IPS-18a (cell line): ENCODE results near the gene RPH3AL.
"Not testable (repeated sequence)": the region's sequence is repeated elsewhere in the genome, so short reads cannot be mapped to it uniquely, and the experiment has no call there.

ENCODE experiments used
- H3K27ac ChIP-seq: one replicate; pipeline ENCODE4 v1.5.1; 2013; ENCODE audit warnings: low read length
- H3K27me3 ChIP-seq: one replicate; pipeline ENCODE4 v1.6.1; 2013; ENCODE audit warnings: mild to moderate bottlenecking, low read length; ENCODE audit not compliant: control insufficient read depth, insufficient read depth
- H3K36me3 ChIP-seq: one replicate; pipeline ENCODE4 v1.6.1; 2013; ENCODE audit warnings: low read depth, low read length; ENCODE audit not compliant: control insufficient read depth
- H3K4me1 ChIP-seq: one replicate; pipeline ENCODE4 v1.6.1; 2013; ENCODE audit warnings: low read depth, low read length; ENCODE audit not compliant: control insufficient read depth
- H3K4me3 ChIP-seq: one replicate; pipeline ENCODE4 v1.5.1; 2013; ENCODE audit warnings: low read length
- H3K9ac ChIP-seq: one replicate; pipeline ENCODE4 v1.6.1; 2013; ENCODE audit warnings: mild to moderate bottlenecking, low read length, moderate library complexity
- H3K9me3 ChIP-seq: one replicate; pipeline ENCODE4 v1.6.1; 2013; ENCODE audit warnings: low read depth, low read length; ENCODE audit not compliant: control insufficient read depth

Gene RPH3AL

GRCh38 chr17:238071-238963 is 114.3 kb downstream of the RPH3AL start:
- no peak overlapping the region for H3K27ac ChIP-seq
- H3K9ac ChIP-seq: no peak overlapping the region
- peaks cover 9% of the 10 kb centered on the region for H3K4me1 ChIP-seq
- no peaks in the 10 kb centered on the region for H3K27me3 ChIP-seq
- no peak overlapping the region for H3K4me3 ChIP-seq
- H3K9me3 ChIP-seq: no peaks in the 10 kb centered on the region
- H3K36me3 ChIP-seq: no peaks in the 10 kb centered on the region

GRCh38 chr17:237406-237955 is 115.1 kb downstream of the RPH3AL start:
- Histone ChIP-seq H3K9ac (no peak overlapping the region), H3K4me1 (peaks cover 9% of the 10 kb centered on the region), H3K4me3 (no peak overlapping the region), H3K27ac (no peak overlapping the region), H3K36me3 (no peaks in the 10 kb centered on the region), H3K9me3 (no peaks in the 10 kb centered on the region), H3K27me3 (no peaks in the 10 kb centered on the region)

DNA sequence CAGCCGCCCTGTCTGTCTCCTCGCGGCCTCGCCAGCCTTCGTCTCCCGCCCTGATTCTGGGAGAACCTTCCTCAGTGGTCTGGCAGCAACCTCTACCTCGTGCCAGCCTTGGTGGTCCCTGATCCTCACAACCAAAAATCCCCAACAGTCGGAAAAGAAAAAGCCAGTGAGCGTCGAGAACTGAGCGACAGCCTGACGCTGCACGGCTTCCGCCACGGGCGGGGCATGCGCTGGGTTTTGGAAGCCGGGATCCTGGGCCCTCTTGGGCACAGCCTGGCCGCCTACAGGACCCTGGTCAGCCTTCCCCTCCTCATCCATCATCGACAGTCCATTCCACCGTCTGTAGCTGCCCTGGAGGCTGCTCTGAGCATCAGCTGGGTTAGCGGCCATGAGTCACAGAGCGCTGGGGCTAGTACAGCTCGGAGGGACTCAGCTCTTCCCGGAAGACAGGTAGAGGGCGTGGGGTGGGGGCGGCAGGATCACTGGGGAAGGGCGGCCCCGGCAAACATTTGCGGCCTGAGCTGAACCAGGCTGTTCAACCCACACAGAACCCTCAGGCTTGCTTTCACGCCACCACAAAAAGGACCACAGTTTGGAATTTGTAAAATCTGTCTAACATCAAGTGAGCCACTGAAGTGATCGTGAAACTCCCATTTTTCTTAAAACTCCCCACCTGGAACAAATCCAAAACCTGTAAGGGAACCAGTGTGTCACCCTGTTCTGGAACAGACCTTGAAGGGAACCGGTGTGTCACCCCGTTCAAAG is 115.8 kb downstream of the RPH3AL start:
- H3K27me3 ChIP-seq: no peaks in the 10 kb centered on the region
- no peaks in the 10 kb centered on the region for H3K36me3 ChIP-seq
- peaks cover 9% of the 10 kb centered on the region for H3K4me1 ChIP-seq
- H3K9me3 ChIP-seq: no peaks in the 10 kb centered on the region
- H3K9ac ChIP-seq: no peak overlapping the region
- H3K27ac ChIP-seq: no peak overlapping the region
- no peak overlapping the region for H3K4me3 ChIP-seq

GRCh38 chr17:235831-236640 is 116.6 kb downstream of the RPH3AL start:
- Histone ChIP-seq H3K9me3 (no peaks in the 10 kb centered on the region), H3K27me3 (no peaks in the 10 kb centered on the region), H3K9ac (no peak overlapping the region), H3K27ac (no peak overlapping the region), H3K4me1 (peaks cover 9% of the 10 kb centered on the region), H3K4me3 (no peak overlapping the region), H3K36me3 (no peaks in the 10 kb centered on the region)

DNA sequence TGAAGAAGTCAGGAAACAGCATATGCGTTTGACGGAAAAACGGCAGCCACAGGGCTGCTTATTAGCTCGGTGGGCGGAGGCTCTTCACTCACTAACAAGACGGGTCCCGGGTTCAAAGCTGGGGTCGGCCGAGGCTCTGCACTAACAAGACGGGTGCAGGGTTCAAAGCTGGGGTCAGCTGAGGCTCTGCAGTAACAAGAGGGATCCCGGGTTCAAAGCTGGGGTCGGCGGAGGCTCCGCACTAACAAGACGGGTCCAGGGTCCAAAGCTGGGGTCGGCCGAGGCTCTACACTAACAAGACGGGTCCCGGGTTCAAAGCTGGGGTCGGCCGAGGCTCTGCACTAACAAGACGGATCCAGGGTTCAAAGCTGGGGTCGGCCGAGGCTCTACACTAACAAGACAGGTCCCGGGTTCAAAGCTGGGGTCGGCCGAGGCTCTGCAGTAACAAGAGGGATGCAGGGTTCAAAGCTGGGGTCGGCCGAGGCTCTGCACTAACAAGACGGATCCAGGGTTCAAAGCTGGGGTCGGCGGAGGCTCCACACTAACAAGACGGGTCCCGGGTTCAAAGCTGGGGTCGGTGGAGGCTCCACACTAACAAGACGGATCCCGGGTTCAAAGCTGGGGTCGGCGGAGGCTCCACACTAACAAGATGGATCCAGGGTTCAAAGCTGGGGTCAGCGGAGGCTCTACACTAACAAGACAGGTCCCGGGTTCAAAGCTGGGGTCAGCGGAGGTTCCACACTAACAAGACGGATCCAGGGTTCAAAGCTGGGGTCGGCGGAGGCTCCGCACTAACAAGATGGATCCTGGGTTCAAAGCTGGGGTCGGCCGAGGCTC is 117.4 kb downstream of the RPH3AL start:
- H3K9me3 ChIP-seq, H3K9ac ChIP-seq, H3K27ac ChIP-seq, H3K4me3 ChIP-seq, H3K36me3 ChIP-seq, H3K27me3 ChIP-seq, H3K4me1 ChIP-seq: not testable (repeated sequence)

- H3K9ac ChIP-seq, H3K4me3 ChIP-seq, H3K9me3 ChIP-seq, H3K36me3 ChIP-seq, H3K27ac ChIP-seq, H3K4me1 ChIP-seq, H3K27me3 ChIP-seq: not testable (repeated sequence)
Measured at GRCh38 chr17:234163-234993, 118.2 kb downstream of the RPH3AL start.

DNA sequence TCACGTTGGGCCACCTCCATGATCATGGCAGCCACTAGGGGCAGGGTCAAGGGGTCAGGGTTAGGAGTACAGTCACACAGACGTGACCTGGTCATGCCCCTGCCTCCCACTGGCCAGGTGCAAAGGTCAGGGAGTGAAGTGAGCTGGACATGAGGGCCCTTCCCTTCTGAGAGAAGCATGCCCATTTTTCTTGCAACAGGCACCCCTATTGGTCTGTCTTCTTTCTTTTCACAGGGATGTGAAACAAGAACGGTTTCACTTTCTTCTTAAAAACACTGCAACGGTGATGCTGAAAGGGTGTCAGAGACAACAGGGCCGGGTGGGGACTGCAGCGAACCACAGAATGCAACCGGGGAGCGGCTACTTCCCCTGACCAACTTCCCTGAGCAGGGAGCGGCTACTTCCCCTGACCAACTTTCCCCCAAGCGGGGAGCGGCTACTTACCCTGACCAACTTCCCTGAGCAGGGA is 119.1 kb downstream of the RPH3AL start:
- peaks cover 9% of the 10 kb centered on the region for H3K4me1 ChIP-seq

DNA sequence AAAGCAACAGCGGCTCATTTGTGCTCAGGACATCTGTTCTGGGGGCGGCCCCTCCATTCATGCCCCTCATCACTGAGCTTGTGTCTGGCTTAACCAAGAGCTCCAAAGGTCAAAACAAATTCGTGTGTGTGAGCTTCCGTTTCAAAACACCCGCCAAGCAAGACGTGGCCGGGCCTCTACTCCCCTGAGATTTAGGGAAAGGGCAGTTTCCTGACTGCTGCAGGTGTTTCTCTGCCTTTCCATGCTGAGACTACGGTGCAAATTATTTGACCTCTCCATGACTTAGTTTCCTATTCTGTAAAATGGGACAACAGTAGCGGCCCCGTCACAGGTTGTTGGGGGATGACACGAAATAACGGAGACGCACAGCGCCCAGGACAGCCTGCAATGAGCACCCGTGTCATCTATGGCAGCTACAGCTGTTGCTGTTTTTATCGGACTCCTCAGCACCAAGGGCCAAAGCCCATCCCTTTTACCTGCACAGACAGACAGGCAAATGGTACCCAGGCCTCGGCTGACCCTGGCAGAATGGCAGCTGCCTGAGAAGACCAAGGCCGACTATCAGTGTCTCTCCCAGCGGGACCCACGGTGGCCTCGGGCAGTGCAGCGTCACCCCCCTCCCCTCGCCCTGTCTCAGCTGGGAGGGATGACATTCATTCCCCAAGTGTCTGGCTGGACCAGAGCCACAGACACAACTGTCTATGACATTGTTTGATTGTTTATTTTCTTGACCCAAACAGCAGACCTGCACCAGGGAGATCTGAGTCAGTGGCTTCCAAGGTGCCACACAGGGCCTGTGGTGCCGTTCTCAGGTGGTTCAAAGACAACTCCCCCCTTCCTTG is 120.4 kb downstream of the RPH3AL start:
- Histone ChIP-seq H3K27ac (no peak overlapping the region), H3K4me3 (no peak overlapping the region), H3K9me3 (no peaks in the 10 kb centered on the region), H3K9ac (no peak overlapping the region), H3K36me3 (no peaks in the 10 kb centered on the region), H3K4me1 (peaks cover 2% of the 10 kb centered on the region), H3K27me3 (no peaks in the 10 kb centered on the region)

More for the DNA sequence above, 119.1 kb downstream of the RPH3AL start:
- H3K4me3 ChIP-seq: no peak overlapping the region
- no peak overlapping the region for H3K27ac ChIP-seq
- H3K36me3 ChIP-seq: no peaks in the 10 kb centered on the region
- H3K9me3 ChIP-seq: no peaks in the 10 kb centered on the region
- no peaks in the 10 kb centered on the region for H3K27me3 ChIP-seq
- H3K9ac ChIP-seq: no peak overlapping the region

- H3K9ac ChIP-seq: no peak overlapping the region
- no peak overlapping the region for H3K4me3 ChIP-seq
- H3K27me3 ChIP-seq: no peaks in the 10 kb centered on the region
Measured at GRCh38 chr17:231191-231965, 121.2 kb downstream of the RPH3AL start.

More at GRCh38 chr17:231191-231965, 121.2 kb downstream of the RPH3AL start:
- Histone ChIP-seq H3K36me3 (no peaks in the 10 kb centered on the region), H3K4me1 (no peaks in the 10 kb centered on the region), H3K9me3 (no peaks in the 10 kb centered on the region), H3K27ac (no peak overlapping the region)
